Measurements from ENCODE around the gene CDH23.

CDH23 gene

DNA sequence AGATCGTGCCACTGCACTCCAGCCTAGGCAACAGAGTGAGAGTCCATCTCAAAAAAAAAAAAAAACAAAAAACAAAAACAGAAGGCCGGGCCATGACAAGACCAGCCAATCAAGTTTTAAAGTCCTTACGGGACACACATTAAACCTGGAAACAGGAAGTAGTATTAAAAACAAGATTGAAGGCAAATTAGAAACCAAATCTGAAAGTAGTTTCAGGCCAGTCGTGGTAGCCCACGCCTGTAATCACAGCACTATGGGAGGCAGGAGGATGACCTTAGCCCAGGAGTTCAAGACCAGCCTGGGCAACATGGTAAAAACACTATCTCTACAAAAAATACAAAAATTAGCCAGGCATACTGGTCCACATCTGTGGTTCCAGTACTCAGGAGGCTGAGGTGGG is 436.2 kb downstream of the CDH23 start:
- H3K4me3 ChIP-seq (ENCODE audit: low read depth, low read length): no peak overlapping the region
- TF ChIP-seq CTCF (IDR thresholded peaks at IDR 0.05; ENCODE audit: borderline replicate concordance, insufficient read depth, low read depth, low read length): no peak

DNA sequence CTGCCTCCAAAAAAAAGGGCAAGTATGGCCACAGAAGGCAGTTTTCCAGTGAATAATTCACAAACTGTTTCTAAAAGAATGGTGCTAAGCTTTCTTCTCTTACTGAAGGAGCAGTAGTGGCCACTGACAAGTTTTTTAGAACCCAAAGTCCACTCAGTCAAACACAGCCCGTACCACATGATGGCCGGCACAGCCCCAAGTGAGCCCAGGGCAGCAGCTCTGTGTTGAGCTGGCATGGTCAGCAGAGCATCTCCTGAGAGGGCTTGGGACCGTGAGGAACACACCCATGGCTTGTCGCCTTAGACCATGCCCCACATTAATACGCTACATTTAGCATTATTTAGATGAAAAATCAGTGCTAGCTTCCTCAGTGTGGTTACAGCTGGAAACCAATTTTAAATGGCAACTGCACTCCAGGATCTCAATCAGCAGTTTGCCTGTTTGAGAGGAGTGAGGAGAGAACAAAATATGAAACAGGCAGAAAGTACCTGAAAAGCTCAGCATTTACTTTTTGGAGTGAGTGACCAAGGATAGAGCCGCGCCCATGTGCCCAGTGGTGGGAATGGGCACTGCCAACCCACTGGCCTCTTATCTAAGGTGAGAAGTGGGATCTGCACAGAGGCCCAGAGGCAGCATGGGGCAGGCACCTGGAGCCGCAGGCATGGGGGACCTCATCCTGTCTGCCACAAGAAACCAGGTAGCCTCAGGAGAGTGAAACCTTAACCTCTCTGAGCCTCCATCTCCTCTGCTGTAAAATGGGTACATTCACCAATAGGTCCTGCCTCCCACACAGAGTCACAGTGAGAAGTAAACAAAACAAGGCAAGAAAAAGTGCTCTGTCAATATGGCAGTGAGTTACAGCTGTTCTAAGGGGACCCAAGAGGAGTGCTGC is 437.0 kb downstream of the CDH23 start:
- H3K4me3 ChIP-seq (ENCODE audit: low read depth, low read length): no peak overlapping the region
- no peak for TF ChIP-seq CTCF (IDR thresholded peaks at IDR 0.05; ENCODE audit: borderline replicate concordance, insufficient read depth, low read depth, low read length)

GRCh38 chr10:71834343-71834674 is 437.6 kb downstream of the CDH23 start:
- TF ChIP-seq CTCF (IDR thresholded peaks at IDR 0.05; ENCODE audit: borderline replicate concordance, insufficient read depth, low read depth, low read length): no peak
- no peak overlapping the region for H3K4me3 ChIP-seq (ENCODE audit: low read depth, low read length)

DNA sequence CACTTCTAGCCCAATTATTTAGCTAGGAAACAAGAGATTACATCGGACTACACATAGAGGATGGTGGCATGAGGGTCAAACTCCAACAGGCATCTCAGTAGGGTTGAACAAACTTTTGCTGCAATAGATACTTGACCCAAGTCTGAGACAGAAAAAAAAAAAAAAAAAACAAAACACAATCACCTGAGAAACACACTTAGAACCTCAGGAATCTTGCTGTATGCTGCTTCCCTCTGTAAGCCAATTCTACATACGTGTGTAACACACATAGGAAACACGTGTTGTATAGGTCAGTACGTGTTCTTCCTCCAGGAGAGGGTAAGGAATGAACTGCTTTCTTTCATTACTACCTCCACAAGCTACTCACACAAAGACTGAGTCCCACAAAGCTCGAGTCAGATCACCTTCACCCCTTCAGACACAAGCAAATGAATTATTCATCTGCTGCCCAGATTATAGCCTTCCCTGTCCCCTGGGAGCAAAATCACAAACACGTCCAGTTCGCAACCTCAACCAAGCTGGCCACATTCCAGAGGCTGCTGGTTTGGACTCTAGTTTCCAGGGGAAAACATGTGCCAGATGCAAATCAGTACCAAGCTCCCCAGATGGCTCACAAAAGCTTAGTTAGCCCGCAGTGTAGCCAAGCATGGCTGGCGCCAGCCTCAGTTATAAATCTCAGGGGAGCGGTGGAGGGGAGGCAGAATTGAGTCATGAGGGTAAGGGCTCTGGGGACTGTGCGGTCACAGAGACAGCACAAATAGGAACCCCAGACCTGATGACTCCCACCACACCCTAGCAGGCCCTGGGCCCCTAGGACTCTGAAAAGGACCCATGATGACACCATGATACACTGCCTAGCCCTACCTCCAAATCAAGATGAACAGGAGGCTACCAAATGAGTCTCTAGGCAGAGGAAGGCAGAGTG is 439.2 kb downstream of the CDH23 start:
- peak overlapping the region; percentile 28 for H3K4me3 ChIP-seq (ENCODE audit: low read depth, low read length)
- TF ChIP-seq CTCF (IDR thresholded peaks at IDR 0.05; ENCODE audit: borderline replicate concordance, insufficient read depth, low read depth, low read length): no peak

GRCh38 chr10:71836596-71836974 is 439.9 kb downstream of the CDH23 start:
- peak overlapping the region; percentile 28 for H3K4me3 ChIP-seq (ENCODE audit: low read depth, low read length)
- TF ChIP-seq CTCF (IDR thresholded peaks at IDR 0.05; ENCODE audit: borderline replicate concordance, insufficient read depth, low read depth, low read length): no peak

DNA sequence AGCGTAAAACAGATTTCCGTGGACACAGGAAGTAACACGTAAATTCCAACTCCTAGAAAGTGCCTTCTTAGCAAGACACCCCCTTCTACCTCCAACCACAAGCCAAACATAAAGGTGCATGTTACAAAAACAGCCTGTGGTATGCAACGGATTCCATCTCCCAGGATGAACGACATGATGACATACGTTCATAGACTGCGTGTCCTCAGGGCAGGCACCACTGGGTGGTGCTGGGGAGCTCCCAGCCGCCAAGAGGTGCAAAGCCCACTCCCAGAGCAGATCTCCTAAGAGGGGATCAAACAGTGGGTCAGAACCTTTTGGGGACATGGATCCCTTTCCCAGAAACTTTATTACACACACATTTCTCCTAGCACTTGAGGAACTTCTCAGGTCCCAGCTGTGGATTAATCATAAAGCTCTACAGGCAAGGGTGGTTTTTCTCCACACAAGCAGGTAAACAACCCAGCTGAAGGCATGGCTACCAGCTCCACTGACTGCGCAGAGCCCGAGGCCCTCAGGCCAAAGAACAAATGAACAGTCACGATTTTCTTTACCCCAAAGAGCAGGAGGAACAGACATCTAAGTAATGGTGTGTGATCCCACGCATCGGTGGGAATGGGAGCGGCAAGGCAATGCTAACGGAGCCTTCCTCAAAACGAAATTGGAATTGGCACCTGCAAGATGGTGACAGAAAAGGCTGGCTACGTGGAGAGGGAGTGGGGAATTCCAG is 440.5 kb downstream of the CDH23 start:
- peak; percentile 79 for TF ChIP-seq CTCF (IDR thresholded peaks at IDR 0.05; ENCODE audit: borderline replicate concordance, insufficient read depth, low read depth, low read length)
- no peak overlapping the region for H3K4me3 ChIP-seq (ENCODE audit: low read depth, low read length)

All from GM12875 (cell line).